Retina (tissue), 1 donor: ENCODE results near the gene TMEM72.

Experiments used
- DNase-seq: peaks from one replicate; pipeline ENCODE4 v3.0.0-alpha.2; 2016

TMEM72 gene

GRCh38 chr10:44956717-44957706 is 45.9 kb downstream of the TMEM72 start:
- DNase-seq: no peak

- DNase-seq: no peak
These were observed 47.2 kb downstream of the TMEM72 start for GRCh38 chr10:44958196-44958897.

GRCh38 chr10:44958898-44959246 is 47.7 kb downstream of the TMEM72 start:
- no peak for DNase-seq

GRCh38 chr10:44959247-44960087 is 48.3 kb downstream of the TMEM72 start, which contains the start of gene RASSF4:
Gene RASSF4, plus strand, starts transcription at chr10:44959802. Its CDS starts 10,401 bp downstream, at chr10:44970203.
- peak; percentile 94 for DNase-seq

GRCh38 chr10:44960088-44960460 is 48.9 kb downstream of the TMEM72 start:
- no peak for DNase-seq

- DNase-seq: no peak
These were observed 49.5 kb downstream of the TMEM72 start for GRCh38 chr10:44960482-44961229.

GRCh38 chr10:44961230-44961571 is 50.1 kb downstream of the TMEM72 start:
- no peak for DNase-seq

GRCh38 chr10:44961931-44962750 is 51.0 kb downstream of the TMEM72 start:
- no peak for DNase-seq

GRCh38 chr10:44962870-44963738 is 52.0 kb downstream of the TMEM72 start:
- DNase-seq: peak; percentile 81

GRCh38 chr10:44963772-44964633 is 52.9 kb downstream of the TMEM72 start:
- peak; percentile 96 for DNase-seq

- DNase-seq: no peak
These were observed 54.0 kb downstream of the TMEM72 start for GRCh38 chr10:44965104-44965503.

GRCh38 chr10:44965651-44966097 is 54.5 kb downstream of the TMEM72 start:
- no peak for DNase-seq

GRCh38 chr10:44966129-44966815 is 55.1 kb downstream of the TMEM72 start:
- DNase-seq: no peak

- peak; percentile 45 for DNase-seq
These were observed 55.8 kb downstream of the TMEM72 start for GRCh38 chr10:44966816-44967509.

- no peak for DNase-seq
These were observed 56.5 kb downstream of the TMEM72 start for GRCh38 chr10:44967616-44968015.

- no peak for DNase-seq
These were observed 57.0 kb downstream of the TMEM72 start for GRCh38 chr10:44968091-44968490.

- DNase-seq: no peak
These were observed 57.6 kb downstream of the TMEM72 start for GRCh38 chr10:44968500-44969400.
